IPS-18c (cell line): Measurements from ENCODE around the gene BPNT1.
"Not testable (repeated sequence)": the region's sequence is repeated elsewhere in the genome, so short reads cannot be mapped to it uniquely, and the experiment has no call there.

ENCODE experiments used
- H3K4me3 ChIP-seq: 2 replicates; pipeline ENCODE4 v1.7.0; 2013; ENCODE audit warnings: low read depth, mild to moderate bottlenecking, low read length, moderate library complexity; ENCODE audit not compliant: insufficient read depth
- H3K9me3 ChIP-seq: one replicate; pipeline ENCODE4 v1.6.1; 2013; ENCODE audit warnings: mild to moderate bottlenecking, low read length, moderate library complexity; ENCODE audit not compliant: control insufficient read depth, insufficient read depth

BPNT1 gene

GRCh38 chr1:220089650-220090556 lies at the start of gene BPNT1:
TSS of gene BPNT1 (minus strand) at chr1:220089788. CDS start at chr1:220079846, 9,942 bp downstream.
- H3K9me3 ChIP-seq = no peaks in the 10 kb centered on the region
- peak within 1 kb of the TSS; percentile 49 for H3K4me3 ChIP-seq

- Histone ChIP-seq H3K4me3 (no peak overlapping the region), H3K9me3 (no peaks in the 10 kb centered on the region)
These were observed 47.6 kb upstream of the BPNT1 start for GRCh38 chr1:220137019-220137786.

GRCh38 chr1:220135755-220136154 lies 46.2 kb upstream of the BPNT1 start:
- Histone ChIP-seq H3K4me3 (no peak overlapping the region), H3K9me3 (no peaks in the 10 kb centered on the region)

GRCh38 chr1:220129479-220130210 lies 40.1 kb upstream of the BPNT1 start:
- no peak overlapping the region for H3K4me3 ChIP-seq
- H3K9me3 ChIP-seq = no peaks in the 10 kb centered on the region

GRCh38 chr1:220127076-220127475 lies 37.5 kb upstream of the BPNT1 start:
- Histone ChIP-seq H3K9me3 (no peaks in the 10 kb centered on the region), H3K4me3 (no peak overlapping the region)

GRCh38 chr1:220124542-220124941 lies 35.0 kb upstream of the BPNT1 start:
- Histone ChIP-seq H3K4me3 (no peak overlapping the region), H3K9me3 (no peaks in the 10 kb centered on the region)

GRCh38 chr1:220123889-220124288 lies 34.3 kb upstream of the BPNT1 start:
- Histone ChIP-seq H3K9me3 (no peaks in the 10 kb centered on the region), H3K4me3 (no peak overlapping the region)

- no peaks in the 10 kb centered on the region for H3K9me3 ChIP-seq
- no peak overlapping the region for H3K4me3 ChIP-seq
These were observed 33.5 kb upstream of the BPNT1 start for GRCh38 chr1:220123066-220123465.

- H3K4me3 ChIP-seq = no peak overlapping the region
- no peaks in the 10 kb centered on the region for H3K9me3 ChIP-seq
These were observed 32.4 kb upstream of the BPNT1 start for GRCh38 chr1:220121791-220122530.

GRCh38 chr1:220119043-220119512 lies 29.5 kb upstream of the BPNT1 start:
- Histone ChIP-seq H3K9me3 (no peaks in the 10 kb centered on the region), H3K4me3 (no peak overlapping the region)

GRCh38 chr1:220113136-220113695 lies 23.6 kb upstream of the BPNT1 start:
- Histone ChIP-seq H3K9me3 (no peaks in the 10 kb centered on the region), H3K4me3 (no peak overlapping the region)

- H3K4me3 ChIP-seq = not testable (repeated sequence)
These were observed 23.0 kb upstream of the BPNT1 start for GRCh38 chr1:220112600-220112999.

GRCh38 chr1:220110473-220110872 lies 20.9 kb upstream of the BPNT1 start:
- H3K4me3 ChIP-seq, H3K9me3 ChIP-seq: not testable (repeated sequence)

More at GRCh38 chr1:220112600-220112999, 23.0 kb upstream of the BPNT1 start:
- not testable (repeated sequence) for H3K9me3 ChIP-seq

- Histone ChIP-seq H3K4me3 (no peak overlapping the region), H3K9me3 (no peaks in the 10 kb centered on the region)
These were observed 10.2 kb upstream of the BPNT1 start for GRCh38 chr1:220099826-220100225.

GRCh38 chr1:220094016-220094911 lies 4.7 kb upstream of the BPNT1 start, which contains the start of gene IARS2:
TSS of gene IARS2 (plus strand) at chr1:220094132. CDS start at chr1:220094217, 85 bp downstream.
- peak within 1 kb of the TSS; percentile 98 for H3K4me3 ChIP-seq
- no peaks in the 10 kb centered on the region for H3K9me3 ChIP-seq
